Testis (tissue), 2 donors: Measurements from ENCODE around the gene ASB13.

Experiments
- CTCF ChIP-seq, 3 experiments: fragments of 450-650 bp in 2 of 3; fragments of 200-600 bp in 1 of 3; sonication (generic) in 1 of 3; IDR thresholded peaks; one replicate each; pipeline ENCODE4 v1.5.1; 2016 to 2019; ENCODE audit warnings: antibody characterized with exemption in 3 of 3, mild to moderate bottlenecking in 2 of 3, moderate library complexity in 1 of 3
- POLR2A ChIP-seq: fragments of 450-650 bp; IDR thresholded peaks from one replicate; pipeline ENCODE4 v1.6.1; 2017; ENCODE audit warnings: antibody characterized with exemption, mild to moderate bottlenecking, moderate library complexity

- no peak for TF ChIP-seq CTCF (IDR thresholded peaks at IDR 0.05)
- TF ChIP-seq POLR2A, result no peak
Measured at GRCh38 chr10:5645944-5646617, 20.3 kb downstream of the ASB13 start.
